ENCODE measurements around the gene CALN1. TPM values are rescaled to one million over a fixed set of nuclear protein-coding genes. Genes with fewer than 3 reads are reported as not detected.

CALN1 gene
- total RNA-seq, 1 donor from 2014 or later, result not detected

DNA sequence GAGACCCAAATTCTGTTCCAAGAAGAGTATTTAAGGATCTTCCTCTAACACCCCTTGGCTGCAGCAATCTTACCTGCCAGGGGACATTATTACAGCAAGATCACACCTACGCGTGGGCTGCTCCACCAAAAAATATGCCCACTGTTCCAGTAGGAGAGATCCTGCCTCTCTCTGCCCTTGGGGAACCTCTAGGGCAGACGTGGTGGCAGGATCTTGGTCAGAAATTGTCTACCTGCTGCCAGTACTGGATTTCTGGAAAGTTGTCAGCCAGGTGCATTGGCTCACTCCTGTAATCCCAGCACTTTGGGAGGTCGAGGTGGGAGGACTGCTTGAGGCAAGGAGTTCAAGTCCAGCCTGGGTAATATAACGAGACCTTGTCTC is 259.0 kb downstream of the CALN1 start:
- H3K4me1 Mint-ChIP-seq (ENCODE audit: low read depth, unreplicated experiment), result no peaks in the 10 kb centered on the region
- Histone ChIP-seq H3K27me3 (ENCODE audit: insufficient read depth, low read length) (no peaks in the 10 kb centered on the region), H3K4me3 (ENCODE audit: insufficient read depth, low read depth, low read length) (no peak overlapping the region), H3K79me2 (ENCODE audit: insufficient read depth, low read length) (no peaks in the 10 kb centered on the region), H3K9ac (ENCODE audit: low read length) (no peak overlapping the region), H3K27ac (ENCODE audit: low read depth, low read length) (no peak overlapping the region), H3K4me1 (ENCODE audit: insufficient read depth, low read length) (no peaks in the 10 kb centered on the region), H2AFZ (ENCODE audit: low read depth, low read length) (no peak overlapping the region), H3K4me2 (ENCODE audit: low read length) (no peak overlapping the region), H4K20me1 (ENCODE audit: insufficient read depth, low read length) (no peaks in the 10 kb centered on the region), H3K36me3 (ENCODE audit: insufficient read depth, low read length) (no peaks in the 10 kb centered on the region), H3K9me3 (ENCODE audit: insufficient read depth, low read depth, low read length) (no peaks in the 10 kb centered on the region)
- TF ChIP-seq, protein P1, sequence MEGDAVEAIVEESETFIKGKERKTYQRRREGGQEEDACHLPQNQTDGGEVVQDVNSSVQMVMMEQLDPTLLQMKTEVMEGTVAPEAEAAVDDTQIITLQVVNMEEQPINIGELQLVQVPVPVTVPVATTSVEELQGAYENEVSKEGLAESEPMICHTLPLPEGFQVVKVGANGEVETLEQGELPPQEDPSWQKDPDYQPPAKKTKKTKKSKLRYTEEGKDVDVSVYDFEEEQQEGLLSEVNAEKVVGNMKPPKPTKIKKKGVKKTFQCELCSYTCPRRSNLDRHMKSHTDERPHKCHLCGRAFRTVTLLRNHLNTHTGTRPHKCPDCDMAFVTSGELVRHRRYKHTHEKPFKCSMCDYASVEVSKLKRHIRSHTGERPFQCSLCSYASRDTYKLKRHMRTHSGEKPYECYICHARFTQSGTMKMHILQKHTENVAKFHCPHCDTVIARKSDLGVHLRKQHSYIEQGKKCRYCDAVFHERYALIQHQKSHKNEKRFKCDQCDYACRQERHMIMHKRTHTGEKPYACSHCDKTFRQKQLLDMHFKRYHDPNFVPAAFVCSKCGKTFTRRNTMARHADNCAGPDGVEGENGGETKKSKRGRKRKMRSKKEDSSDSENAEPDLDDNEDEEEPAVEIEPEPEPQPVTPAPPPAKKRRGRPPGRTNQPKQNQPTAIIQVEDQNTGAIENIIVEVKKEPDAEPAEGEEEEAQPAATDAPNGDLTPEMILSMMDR (IDR thresholded peaks at IDR 0.05; ENCODE audit: insufficient read depth, low read depth, low read length), result no peak
- no peak for TF ChIP-seq EZH2 (IDR thresholded peaks at IDR 0.05; ENCODE audit: insufficient read depth, low read length)
- H3K27ac Mint-ChIP-seq (ENCODE audit: unreplicated experiment), result no peak overlapping the region
- no peak for FAIRE-seq
- no peaks in the 10 kb centered on the region for H3K36me3 Mint-ChIP-seq (ENCODE audit: low read depth, unreplicated experiment)
- H3K4me3 Mint-ChIP-seq (ENCODE audit: unreplicated experiment), result no peak overlapping the region
- H3K9me3 Mint-ChIP-seq (ENCODE audit: unreplicated experiment), result peaks cover 2% of the 10 kb centered on the region
- no peaks in the 10 kb centered on the region for H3K27me3 Mint-ChIP-seq (ENCODE audit: low read depth, unreplicated experiment)
- no peak for DNase-seq (ENCODE audit: low read depth)

DNA sequence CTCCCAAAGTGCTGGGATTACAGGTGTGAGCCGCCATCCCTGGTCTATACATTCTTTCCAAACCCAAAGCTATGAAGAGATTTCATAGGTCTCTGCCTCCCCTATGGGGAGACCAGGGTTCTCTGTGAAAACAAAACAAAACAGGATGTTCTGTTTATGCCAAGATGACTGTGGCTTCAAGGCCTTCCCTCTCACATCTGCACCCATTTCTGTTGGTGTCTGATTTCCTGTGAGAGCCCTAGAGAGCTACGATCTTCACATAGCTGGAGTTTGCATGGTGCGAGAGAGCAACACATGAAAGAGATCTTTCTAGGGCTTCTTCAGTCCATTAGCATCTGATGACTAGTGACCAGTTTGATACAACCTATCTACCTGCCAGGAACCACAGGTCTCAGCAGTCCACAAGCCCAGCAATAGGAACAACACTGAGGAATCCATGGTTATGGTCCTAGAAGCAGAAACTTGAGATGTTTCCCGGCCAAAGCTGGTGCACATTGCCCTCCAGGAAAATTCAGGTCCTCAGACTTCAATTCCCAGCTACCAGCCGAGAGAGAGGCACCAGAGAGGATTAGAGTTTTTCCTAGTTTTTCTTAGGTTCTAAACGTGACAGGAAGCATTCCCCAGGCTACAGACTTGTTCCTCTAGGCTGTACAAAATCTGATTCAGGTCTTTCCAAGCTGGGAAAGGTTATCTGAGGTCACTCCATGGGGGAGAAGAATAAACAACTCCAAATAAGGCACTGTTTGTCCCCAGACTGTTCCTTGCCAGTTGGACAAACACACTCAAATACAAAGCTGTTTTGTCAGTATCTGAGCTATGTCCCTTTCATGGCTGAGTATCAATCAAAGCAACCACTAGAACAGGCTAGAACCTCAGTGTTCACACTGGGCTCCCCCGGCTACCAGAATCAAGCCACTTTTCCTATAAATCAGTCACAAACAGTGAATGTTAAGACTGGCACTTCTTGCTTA is 259.7 kb downstream of the CALN1 start:
- Histone ChIP-seq H3K4me2 (ENCODE audit: low read length) (no peak overlapping the region), H3K9me3 (ENCODE audit: insufficient read depth, low read depth, low read length) (no peaks in the 10 kb centered on the region), H3K79me2 (ENCODE audit: insufficient read depth, low read length) (no peaks in the 10 kb centered on the region), H2AFZ (ENCODE audit: low read depth, low read length) (no peak overlapping the region), H3K27ac (ENCODE audit: low read depth, low read length) (no peak overlapping the region), H4K20me1 (ENCODE audit: insufficient read depth, low read length) (no peaks in the 10 kb centered on the region), H3K36me3 (ENCODE audit: insufficient read depth, low read length) (no peaks in the 10 kb centered on the region), H3K4me3 (ENCODE audit: insufficient read depth, low read depth, low read length) (no peak overlapping the region), H3K27me3 (ENCODE audit: insufficient read depth, low read length) (no peaks in the 10 kb centered on the region), H3K4me1 (ENCODE audit: insufficient read depth, low read length) (no peaks in the 10 kb centered on the region), H3K9ac (ENCODE audit: low read length) (no peak overlapping the region)
- no peaks in the 10 kb centered on the region for H3K27me3 Mint-ChIP-seq (ENCODE audit: low read depth, unreplicated experiment)
- H3K4me1 Mint-ChIP-seq (ENCODE audit: low read depth, unreplicated experiment), result no peaks in the 10 kb centered on the region
- no peak for DNase-seq (ENCODE audit: low read depth)
- H3K9me3 Mint-ChIP-seq (ENCODE audit: unreplicated experiment), result peaks cover 2% of the 10 kb centered on the region
- TF ChIP-seq, protein P1 (IDR thresholded peaks at IDR 0.05; ENCODE audit: insufficient read depth, low read depth, low read length), result no peak
- TF ChIP-seq EZH2 (IDR thresholded peaks at IDR 0.05; ENCODE audit: insufficient read depth, low read length), result no peak
- H3K4me3 Mint-ChIP-seq (ENCODE audit: unreplicated experiment), result no peak overlapping the region
- no peak for FAIRE-seq
- no peak overlapping the region for H3K27ac Mint-ChIP-seq (ENCODE audit: unreplicated experiment)
- no peaks in the 10 kb centered on the region for H3K36me3 Mint-ChIP-seq (ENCODE audit: low read depth, unreplicated experiment)

DNA sequence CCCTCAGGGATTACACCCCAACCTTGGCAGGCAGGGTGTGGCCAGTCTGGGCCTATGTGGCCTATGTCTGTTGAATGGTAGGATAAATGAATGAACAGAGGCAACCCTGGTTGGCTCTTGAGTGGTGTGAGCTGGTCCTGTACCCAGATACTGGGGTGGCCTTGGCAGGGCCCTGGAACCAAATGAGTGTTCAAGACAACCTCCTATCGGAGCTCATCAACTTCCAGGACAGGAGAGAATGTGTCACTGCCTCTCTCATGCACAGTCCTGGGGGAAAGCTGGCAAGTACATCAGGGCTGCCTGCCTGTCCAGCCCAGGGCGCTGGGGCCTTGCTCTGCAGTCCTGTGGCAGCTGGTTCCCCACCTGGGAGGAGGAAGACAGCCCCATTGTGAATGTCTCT is 271.6 kb downstream of the CALN1 start:
- no peak for DNase-seq (ENCODE audit: low read depth)
- H3K36me3 Mint-ChIP-seq (ENCODE audit: low read depth, unreplicated experiment), result peaks cover 2% of the 10 kb centered on the region
- H3K4me3 Mint-ChIP-seq (ENCODE audit: unreplicated experiment), result no peak overlapping the region

More for the DNA sequence above, 271.6 kb downstream of the CALN1 start:
- Histone ChIP-seq H3K36me3 (ENCODE audit: insufficient read depth, low read length) (no peaks in the 10 kb centered on the region), H3K27me3 (ENCODE audit: insufficient read depth, low read length) (no peaks in the 10 kb centered on the region), H3K4me2 (ENCODE audit: low read length) (no peak overlapping the region), H2AFZ (ENCODE audit: low read depth, low read length) (no peak overlapping the region), H3K4me3 (ENCODE audit: insufficient read depth, low read depth, low read length) (no peak overlapping the region), H4K20me1 (ENCODE audit: insufficient read depth, low read length) (no peaks in the 10 kb centered on the region), H3K9ac (ENCODE audit: low read length) (no peak overlapping the region), H3K9me3 (ENCODE audit: insufficient read depth, low read depth, low read length) (no peaks in the 10 kb centered on the region), H3K27ac (ENCODE audit: low read depth, low read length) (no peak overlapping the region), H3K79me2 (ENCODE audit: insufficient read depth, low read length) (no peaks in the 10 kb centered on the region), H3K4me1 (ENCODE audit: insufficient read depth, low read length) (no peaks in the 10 kb centered on the region)
- no peaks in the 10 kb centered on the region for H3K4me1 Mint-ChIP-seq (ENCODE audit: low read depth, unreplicated experiment)
- no peak overlapping the region for H3K27ac Mint-ChIP-seq (ENCODE audit: unreplicated experiment)
- no peak for FAIRE-seq
- peaks cover 6% of the 10 kb centered on the region for H3K27me3 Mint-ChIP-seq (ENCODE audit: low read depth, unreplicated experiment)
- peaks cover 24% of the 10 kb centered on the region for H3K9me3 Mint-ChIP-seq (ENCODE audit: unreplicated experiment)
- TF ChIP-seq, protein P1 (IDR thresholded peaks at IDR 0.05; ENCODE audit: insufficient read depth, low read depth, low read length), result no peak
- no peak for TF ChIP-seq EZH2 (IDR thresholded peaks at IDR 0.05; ENCODE audit: insufficient read depth, low read length)

All from astrocyte (in vitro differentiated cells and primary cell).